Ishikawa (cell line): ENCODE measurements around the gene PSMD11.

Experiments
- CEBPB ChIP-seq: IDR thresholded peaks from 2 replicates; pipeline ENCODE4 v1.6.1; 2012
- EGR1 ChIP-seq: IDR thresholded peaks from 2 replicates; pipeline ENCODE4 v1.6.1; 2012
- EP300 ChIP-seq: IDR thresholded peaks from 2 replicates; pipeline ENCODE4 v1.6.1; 2012; ENCODE audit warnings: borderline replicate concordance
- FOXM1 ChIP-seq: IDR thresholded peaks from 2 replicates; pipeline ENCODE4 v1.6.1; 2012; ENCODE audit warnings: low read depth, borderline replicate concordance
- MAX ChIP-seq: IDR thresholded peaks from 2 replicates; pipeline ENCODE4 v1.6.1; 2012
- RAD21 ChIP-seq: IDR thresholded peaks from 2 replicates; pipeline ENCODE4 v1.6.1; 2012; ENCODE audit warnings: low read depth
- REST ChIP-seq: IDR thresholded peaks from 2 replicates; pipeline ENCODE4 v1.6.1; 2012; ENCODE audit warnings: low read depth, mild to moderate bottlenecking
- TCF12 ChIP-seq: IDR thresholded peaks from 2 replicates; pipeline ENCODE4 v1.6.1; 2012; ENCODE audit warnings: low read depth
- USF1 ChIP-seq: IDR thresholded peaks from 2 replicates; pipeline ENCODE4 v1.6.1; 2012
- YY1 ChIP-seq: IDR thresholded peaks from 2 replicates; pipeline ENCODE4 v1.6.1; 2012; ENCODE audit warnings: low read depth
- ZBTB7A ChIP-seq: IDR thresholded peaks from 2 replicates; pipeline ENCODE4 v1.6.1; 2012; ENCODE audit warnings: low read depth

- TF ChIP-seq YY1 = no peak
- no peak for TF ChIP-seq RAD21
- TF ChIP-seq MAX = no peak
- TF ChIP-seq FOXM1 = no peak
- no peak for TF ChIP-seq REST
- TF ChIP-seq TCF12 = no peak
- TF ChIP-seq EP300 = no peak
- no peak for TF ChIP-seq CEBPB
- no peak for TF ChIP-seq USF1
- no peak for TF ChIP-seq EGR1
- no peak for TF ChIP-seq ZBTB7A
Observed at GRCh38 chr17:32449963-32450362, 5.7 kb downstream of the PSMD11 start.
